ENCODE results near the gene EEF1AKMT4.

DNA sequence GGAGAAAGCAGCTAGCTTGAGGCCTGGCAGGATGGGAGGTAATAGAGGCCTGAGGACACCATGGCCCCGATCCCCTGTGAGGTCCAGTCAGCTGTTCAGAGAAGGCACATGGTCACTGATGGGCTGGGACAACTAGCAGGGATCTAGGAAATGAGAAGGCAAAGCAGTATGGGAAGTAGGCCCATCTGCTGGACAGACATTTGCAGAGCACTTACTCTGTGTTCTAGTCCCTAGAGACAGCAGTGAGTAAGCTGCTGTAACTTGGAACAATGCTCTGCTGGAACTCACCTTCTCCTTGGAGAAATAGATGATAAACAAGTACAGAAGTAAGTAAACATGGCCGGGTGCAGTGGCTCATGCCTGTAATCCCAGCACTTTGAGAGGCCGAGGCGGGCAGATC lies 33.5 kb downstream of the EEF1AKMT4 start:
- TF ChIP-seq, protein P1, sequence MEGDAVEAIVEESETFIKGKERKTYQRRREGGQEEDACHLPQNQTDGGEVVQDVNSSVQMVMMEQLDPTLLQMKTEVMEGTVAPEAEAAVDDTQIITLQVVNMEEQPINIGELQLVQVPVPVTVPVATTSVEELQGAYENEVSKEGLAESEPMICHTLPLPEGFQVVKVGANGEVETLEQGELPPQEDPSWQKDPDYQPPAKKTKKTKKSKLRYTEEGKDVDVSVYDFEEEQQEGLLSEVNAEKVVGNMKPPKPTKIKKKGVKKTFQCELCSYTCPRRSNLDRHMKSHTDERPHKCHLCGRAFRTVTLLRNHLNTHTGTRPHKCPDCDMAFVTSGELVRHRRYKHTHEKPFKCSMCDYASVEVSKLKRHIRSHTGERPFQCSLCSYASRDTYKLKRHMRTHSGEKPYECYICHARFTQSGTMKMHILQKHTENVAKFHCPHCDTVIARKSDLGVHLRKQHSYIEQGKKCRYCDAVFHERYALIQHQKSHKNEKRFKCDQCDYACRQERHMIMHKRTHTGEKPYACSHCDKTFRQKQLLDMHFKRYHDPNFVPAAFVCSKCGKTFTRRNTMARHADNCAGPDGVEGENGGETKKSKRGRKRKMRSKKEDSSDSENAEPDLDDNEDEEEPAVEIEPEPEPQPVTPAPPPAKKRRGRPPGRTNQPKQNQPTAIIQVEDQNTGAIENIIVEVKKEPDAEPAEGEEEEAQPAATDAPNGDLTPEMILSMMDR (conservative IDR thresholded peaks at IDR 0.05; ENCODE audit: low read length): no peak
- TF ChIP-seq EZH2phosphoT487 (IDR thresholded peaks at IDR 0.05; ENCODE audit: borderline replicate concordance, low read depth, low read length): no peak
